Measurements from ENCODE around the gene OPALIN. TPM values are rescaled to one million over a fixed set of nuclear protein-coding genes. Genes with fewer than 3 reads are reported as not detected.

The OPALIN gene
- total and polyA plus RNA-seq, 10 of the 15 experiments (the other 5 are each of a cell fraction or from before 2014, with no cell fraction given), result not detected

DNA sequence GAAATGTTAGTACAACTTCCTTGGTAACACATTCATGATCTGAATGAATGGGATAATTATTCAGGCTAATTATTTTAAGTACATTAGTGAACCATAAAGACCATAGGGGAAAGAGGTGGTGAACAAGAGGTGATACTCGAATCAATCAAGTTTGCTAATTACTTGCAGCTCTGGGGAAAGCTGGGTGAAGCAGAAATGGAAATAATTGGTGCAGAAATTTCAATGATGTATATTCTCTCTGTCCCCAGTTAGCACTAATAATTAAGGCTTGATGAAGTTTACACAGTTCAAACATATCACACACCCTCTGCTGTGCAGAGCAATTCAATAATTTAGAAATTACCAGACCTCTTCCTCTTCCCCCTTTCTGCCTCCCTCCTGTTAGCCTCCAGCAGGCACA is 49.4 kb upstream of the OPALIN start:
- DNase-seq (ENCODE audit: low read depth, low spot score) (no peak), FAIRE-seq (no peak), ATAC-seq (no peak)
- H3K4me3 ChIP-seq, result no peak overlapping the region
- no peaks in the 10 kb centered on the region for H3K79me2 ChIP-seq (ENCODE audit: control insufficient read depth, insufficient read depth, low read length)
- ChIA-PET RAD21 (ENCODE audit: unreplicated experiment) (interaction anchor here (1.5 kb wide), 1 partner anchor 105 kb away, joined by 4 read pairs; the partner anchor contains the start of gene TLL2), POLR2A (interaction anchor here (0.6 kb wide), 1 partner anchor 314 kb away, joined by 3 read pairs; no protein-coding TSS in a partner anchor), SMC1A (ENCODE audit: uncharacterized antibody, unreplicated experiment) (interaction anchor here (0.7 kb wide), 1 partner anchor 15 kb away, joined by 3 read pairs; no protein-coding TSS in a partner anchor), CTCF (interaction anchor here (1.2 kb wide), 1 partner anchor 102 kb away, joined by 3 read pairs; no protein-coding TSS in a partner anchor)
- H3K9ac ChIP-seq (ENCODE audit: control insufficient read depth, insufficient read depth, low read length), result no peak overlapping the region
- 0% methylated on average over 1 of the region's 1 CpG for WGBS (ENCODE audit: insufficient coverage, insufficient replicate concordance, low lambda C conversion rate, missing lambda C conversion rate)
- no peaks in the 10 kb centered on the region; the same call in 2 of the 3 replicates for H3K9me3 ChIP-seq (replicated peaks; ENCODE audit: control insufficient read depth, insufficient read depth, low read length)
- TF ChIP-seq, protein P1, sequence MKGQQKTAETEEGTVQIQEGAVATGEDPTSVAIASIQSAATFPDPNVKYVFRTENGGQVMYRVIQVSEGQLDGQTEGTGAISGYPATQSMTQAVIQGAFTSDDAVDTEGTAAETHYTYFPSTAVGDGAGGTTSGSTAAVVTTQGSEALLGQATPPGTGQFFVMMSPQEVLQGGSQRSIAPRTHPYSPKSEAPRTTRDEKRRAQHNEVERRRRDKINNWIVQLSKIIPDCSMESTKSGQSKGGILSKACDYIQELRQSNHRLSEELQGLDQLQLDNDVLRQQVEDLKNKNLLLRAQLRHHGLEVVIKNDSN (IDR thresholded peaks at IDR 0.05; ENCODE audit: borderline replicate concordance, extremely low read length, insufficient read depth, low read depth, low read length), result no peak
- TF ChIP-seq NR2C1 (IDR thresholded peaks at IDR 0.05) (no peak), STAT3 (IDR thresholded peaks at IDR 0.05; ENCODE audit: low read depth, low read length) (no peak), CREB1 (IDR thresholded peaks at IDR 0.05; ENCODE audit: low read depth) (no peak), ATF7 (IDR thresholded peaks at IDR 0.05; ENCODE audit: low read depth) (no peak), CBX5 (IDR thresholded peaks at IDR 0.05; ENCODE audit: low read depth) (no peak), SIN3A (IDR thresholded peaks at IDR 0.05; ENCODE audit: low read depth, low read length) (no peak), GATAD2B (conservative IDR thresholded peaks at IDR 0.05; ENCODE audit: low read depth) (no peak), SUZ12 (IDR thresholded peaks at IDR 0.05; ENCODE audit: unreplicated experiment) (no peak)
- TF ChIP-seq, protein P2, sequence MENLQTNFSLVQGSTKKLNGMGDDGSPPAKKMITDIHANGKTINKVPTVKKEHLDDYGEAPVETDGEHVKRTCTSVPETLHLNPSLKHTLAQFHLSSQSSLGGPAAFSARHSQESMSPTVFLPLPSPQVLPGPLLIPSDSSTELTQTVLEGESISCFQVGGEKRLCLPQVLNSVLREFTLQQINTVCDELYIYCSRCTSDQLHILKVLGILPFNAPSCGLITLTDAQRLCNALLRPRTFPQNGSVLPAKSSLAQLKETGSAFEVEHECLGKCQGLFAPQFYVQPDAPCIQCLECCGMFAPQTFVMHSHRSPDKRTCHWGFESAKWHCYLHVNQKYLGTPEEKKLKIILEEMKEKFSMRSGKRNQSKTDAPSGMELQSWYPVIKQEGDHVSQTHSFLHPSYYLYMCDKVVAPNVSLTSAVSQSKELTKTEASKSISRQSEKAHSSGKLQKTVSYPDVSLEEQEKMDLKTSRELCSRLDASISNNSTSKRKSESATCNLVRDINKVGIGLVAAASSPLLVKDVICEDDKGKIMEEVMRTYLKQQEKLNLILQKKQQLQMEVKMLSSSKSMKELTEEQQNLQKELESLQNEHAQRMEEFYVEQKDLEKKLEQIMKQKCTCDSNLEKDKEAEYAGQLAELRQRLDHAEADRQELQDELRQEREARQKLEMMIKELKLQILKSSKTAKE (IDR thresholded peaks at IDR 0.05; ENCODE audit: low read depth, poor library complexity, severe bottlenecking), result no peak
- in situ Hi-C loops (cut with MboI) (no loop called here), intact Hi-C loops (cut with micrococcal nuclease; ENCODE audit: unreplicated experiment) (no loop called here)
- H3K4me1 ChIP-seq (ENCODE audit: control insufficient read depth, insufficient read depth, low read length), result no peaks in the 10 kb centered on the region
- BruUV-seq (replicated peaks), result no TSS peak
- no peak overlapping the region for H3K4me2 ChIP-seq (ENCODE audit: control insufficient read depth, insufficient read depth)
- peaks cover 0 to 3% of the 10 kb centered on the region in 2 experiments; a peak in 2 of 4 replicates for H3K27me3 ChIP-seq (replicated peaks in 1 of 2; ENCODE audit: control insufficient read depth in 2 of 2, insufficient read depth in 2 of 2, low read length in 1 of 2)
- H2AFZ ChIP-seq (ENCODE audit: control insufficient read depth, low read depth, low read length), result no peak overlapping the region
- no peak overlapping the region for H3K27ac ChIP-seq (ENCODE audit: control insufficient read depth, insufficient read depth)
- H3K36me3 ChIP-seq (ENCODE audit: control insufficient read depth in 2 of 2, insufficient read depth in 2 of 2, low read length in 1 of 2), result no peaks in the 10 kb centered on the region
- H4K20me1 ChIP-seq (ENCODE audit: control insufficient read depth, insufficient read depth), result no peaks in the 10 kb centered on the region

All from GM12878 (cell line).